HEK293T (cell line): ENCODE measurements around the gene STXBP5.

Experiments used
- CTCF ChIA-PET: fragments of 350-600 bp; formaldehyde crosslinking; extraction: SDS; loops from one replicate; lab custom pipeline; 2021; ENCODE audit warnings: antibody characterized with exemption, inconsistent platforms; lab: Yijun Ruan, JAX
- POLR2A ChIA-PET: fragments of 350-600 bp; formaldehyde crosslinking; extraction: SDS; loops from one replicate; lab custom pipeline; 2020; ENCODE audit warnings: antibody characterized with exemption, inconsistent platforms; lab: Yijun Ruan, JAX
- DNase-seq: peaks from one replicate; pipeline ENCODE4 v3.0.0; 2012; ENCODE audit warnings: mixed read lengths; ENCODE audit errors: extremely low spot score
- ARNT ChIP-seq: fragments of 450-650 bp; IDR thresholded peaks from 2 replicates; pipeline ENCODE4 v1.6.1; 2017; ENCODE audit warnings: mild to moderate bottlenecking
- BHLHE40 ChIP-seq: fragments of 450-650 bp; IDR thresholded peaks from 2 replicates; pipeline ENCODE4 v1.6.1; 2016; ENCODE audit warnings: mild to moderate bottlenecking, moderate library complexity, borderline replicate concordance
- CTBP1 ChIP-seq: fragments of 450-650 bp; IDR thresholded peaks from 2 replicates; pipeline ENCODE4 v1.6.1; 2016; ENCODE audit warnings: borderline replicate concordance
- ELF4 ChIP-seq: fragments of 450-650 bp; IDR thresholded peaks from 2 replicates; pipeline ENCODE4 v1.6.1; 2017; ENCODE audit warnings: antibody characterized with exemption
- FOXA1 ChIP-seq: fragments of 450-650 bp; IDR thresholded peaks from 2 replicates; pipeline ENCODE4 v1.6.1; 2016; ENCODE audit warnings: mild to moderate bottlenecking
- FOXK2 ChIP-seq: fragments of 450-650 bp; IDR thresholded peaks from 2 replicates; pipeline ENCODE4 v1.6.1; 2016; ENCODE audit warnings: mild to moderate bottlenecking
- FOXM1 ChIP-seq: fragments of 450-650 bp; IDR thresholded peaks from 2 replicates; pipeline ENCODE4 v1.6.1; 2017; ENCODE audit warnings: mild to moderate bottlenecking, borderline replicate concordance
- HDGF ChIP-seq: fragments of 450-650 bp; IDR thresholded peaks from 2 replicates; pipeline ENCODE4 v1.6.1; 2017; ENCODE audit warnings: antibody characterized with exemption, borderline replicate concordance
- L3MBTL2 ChIP-seq: fragments of 450-650 bp; conservative IDR thresholded peaks from 2 replicates; pipeline ENCODE4 v1.6.1; 2016; ENCODE audit warnings: mild to moderate bottlenecking
- LEF1 ChIP-seq: fragments of 450-650 bp; IDR thresholded peaks from 2 replicates; pipeline ENCODE4 v1.6.1; 2017; ENCODE audit warnings: mild to moderate bottlenecking, borderline replicate concordance
- NFRKB ChIP-seq: fragments of 450-650 bp; IDR thresholded peaks from 2 replicates; pipeline ENCODE4 v1.6.1; 2016; ENCODE audit warnings: mild to moderate bottlenecking, moderate library complexity
- SP1 ChIP-seq: fragments of 450-650 bp; IDR thresholded peaks from 2 replicates; pipeline ENCODE4 v1.6.1; 2017
- SUZ12 ChIP-seq: fragments of 450-650 bp; IDR thresholded peaks from 2 replicates; pipeline ENCODE4 v1.6.1; 2016; ENCODE audit warnings: mild to moderate bottlenecking
- TARDBP ChIP-seq: fragments of 450-650 bp; IDR thresholded peaks from 2 replicates; pipeline ENCODE4 v1.6.1; 2016
- ZNF384 ChIP-seq: fragments of 450-650 bp; IDR thresholded peaks from 2 replicates; pipeline ENCODE4 v1.6.1; 2016
- TF ChIP-seq, protein P1 (sequence below): fragments of 450-650 bp; IDR thresholded peaks from 2 replicates; pipeline ENCODE4 v1.6.1; 2016

Gene STXBP5

DNA sequence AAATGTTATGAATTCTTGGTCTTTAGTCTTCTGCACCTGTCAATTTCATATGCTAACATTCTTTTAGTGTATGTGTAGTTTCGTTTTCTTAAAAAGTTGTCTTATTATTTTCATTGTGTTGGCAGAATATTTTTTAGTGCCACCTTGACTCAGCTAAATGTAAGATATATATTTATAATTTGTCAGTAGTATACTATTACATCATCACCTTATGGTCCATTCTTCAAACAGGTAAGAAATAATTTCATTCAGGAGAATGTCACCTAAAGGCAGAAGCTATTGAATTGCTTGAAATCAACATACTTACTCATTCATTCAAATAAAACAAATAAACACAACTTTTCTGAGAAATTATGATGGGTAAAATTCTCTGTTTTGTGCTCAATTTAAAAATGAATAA, 3.5 kb upstream of the STXBP5 start:
- ChIA-PET CTCF (interaction anchor here (0.7 kb wide), 1 partner anchor 1906 kb away, joined by 3 read pairs; no protein-coding TSS in a partner anchor), POLR2A (no interaction called here)
- TF ChIP-seq FOXK2, result no peak
- TF ChIP-seq FOXA1, result no peak
- no peak for TF ChIP-seq HDGF
- TF ChIP-seq ARNT, result no peak
- TF ChIP-seq FOXM1, result no peak
- TF ChIP-seq LEF1, result no peak
- TF ChIP-seq ELF4, result no peak
- no peak for TF ChIP-seq SP1
- TF ChIP-seq BHLHE40, result no peak
- TF ChIP-seq TARDBP, result no peak
- no peak for TF ChIP-seq NFRKB
- TF ChIP-seq, protein P1, sequence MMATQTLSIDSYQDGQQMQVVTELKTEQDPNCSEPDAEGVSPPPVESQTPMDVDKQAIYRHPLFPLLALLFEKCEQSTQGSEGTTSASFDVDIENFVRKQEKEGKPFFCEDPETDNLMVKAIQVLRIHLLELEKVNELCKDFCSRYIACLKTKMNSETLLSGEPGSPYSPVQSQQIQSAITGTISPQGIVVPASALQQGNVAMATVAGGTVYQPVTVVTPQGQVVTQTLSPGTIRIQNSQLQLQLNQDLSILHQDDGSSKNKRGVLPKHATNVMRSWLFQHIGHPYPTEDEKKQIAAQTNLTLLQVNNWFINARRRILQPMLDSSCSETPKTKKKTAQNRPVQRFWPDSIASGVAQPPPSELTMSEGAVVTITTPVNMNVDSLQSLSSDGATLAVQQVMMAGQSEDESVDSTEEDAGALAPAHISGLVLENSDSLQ, result no peak
- no peak for TF ChIP-seq CTBP1
- TF ChIP-seq L3MBTL2, result no peak
- no peak for TF ChIP-seq ZNF384
- no peak for DNase-seq

DNA sequence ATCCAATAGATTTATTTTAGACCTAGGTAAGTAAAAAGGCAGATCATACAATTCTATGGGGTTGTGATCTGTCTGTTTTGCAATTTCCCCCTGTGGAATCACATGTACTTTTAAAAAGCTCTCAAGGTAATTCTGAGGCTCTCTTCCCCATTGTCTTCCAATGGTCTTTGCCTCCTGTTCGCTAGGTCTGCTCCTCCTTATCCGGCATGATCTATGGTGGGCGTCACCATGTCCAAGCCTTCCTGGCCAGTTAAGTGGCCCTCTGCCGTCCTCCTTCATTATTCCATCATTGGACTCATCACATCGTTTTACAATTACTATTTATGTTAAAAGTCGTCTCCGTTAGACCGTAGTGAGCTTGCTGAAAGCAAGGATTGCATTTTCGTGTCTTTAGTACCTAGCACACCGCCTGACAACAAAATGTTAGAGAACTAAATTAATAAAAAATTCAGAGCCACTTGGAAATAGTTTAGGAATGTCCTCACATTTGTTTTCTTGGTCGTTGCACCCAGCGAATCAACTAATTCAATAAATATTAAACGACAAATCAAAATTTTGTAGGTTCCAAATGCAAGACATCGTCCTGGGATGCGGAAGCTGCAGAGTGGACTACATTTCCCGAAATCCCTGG, 2.2 kb upstream of the STXBP5 start:
- ChIA-PET CTCF (no interaction called here), POLR2A (interaction anchor here (1.5 to 1.6 kb wide), 2 partner anchors 11 to 81 kb away, joined by 3 to 5 read pairs; no protein-coding TSS in a partner anchor)
- peak; percentile 47 for DNase-seq
- peak; percentile 88 for TF ChIP-seq ELF4
- TF ChIP-seq, protein P1, result no peak

DNA sequence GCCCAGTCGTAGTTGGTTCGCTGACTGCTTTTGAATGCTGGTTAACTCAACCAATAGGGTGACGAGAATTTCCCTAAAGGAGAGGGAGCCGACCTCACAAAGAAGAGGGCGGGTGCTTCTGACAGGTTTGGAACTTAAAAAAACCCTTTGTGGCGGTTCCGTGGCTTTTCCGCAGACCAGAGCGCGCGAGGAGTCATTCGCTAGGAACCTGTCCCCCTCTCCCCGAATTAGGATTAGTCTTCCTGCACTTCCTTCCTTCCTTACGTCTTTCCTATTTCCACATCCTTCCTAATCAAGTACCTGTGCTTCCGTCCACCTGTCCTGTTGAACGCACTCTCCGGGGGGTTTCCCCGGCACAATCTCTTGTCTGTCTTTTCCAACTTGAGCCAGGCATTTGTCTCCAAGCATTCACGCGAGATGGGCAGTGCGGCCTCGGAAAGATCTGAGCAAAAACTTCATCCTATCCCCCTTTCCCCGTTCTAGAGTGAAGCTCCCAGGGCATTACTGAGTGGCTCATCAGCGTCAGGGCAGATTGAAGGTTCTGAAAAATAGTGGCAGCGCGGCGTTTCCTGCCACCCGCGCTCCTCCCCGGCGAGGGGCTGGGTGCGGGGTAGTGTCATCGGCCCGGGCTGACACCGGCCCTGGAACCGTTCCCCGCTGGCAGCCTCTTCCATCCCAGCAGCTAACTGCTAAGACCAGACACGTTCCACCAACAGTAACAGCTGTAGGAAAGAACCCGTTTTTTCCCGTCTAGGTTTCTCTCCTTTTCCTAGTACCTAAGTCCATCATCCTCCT, 1.5 kb upstream of the STXBP5 start:
- CTCF ChIA-PET, result no interaction called here
- peak; percentile 93 for DNase-seq
- TF ChIP-seq SUZ12, result no peak
- no peak for TF ChIP-seq TARDBP
- no peak for TF ChIP-seq NFRKB
- no peak for TF ChIP-seq SP1
- TF ChIP-seq, protein P1, result peak; percentile 98
- no peak for TF ChIP-seq ARNT
- TF ChIP-seq BHLHE40, result no peak
- TF ChIP-seq CTBP1, result no peak
- TF ChIP-seq FOXK2, result no peak
- peak; percentile 81 for TF ChIP-seq ZNF384
- TF ChIP-seq LEF1, result no peak
- peak; percentile 32; the same call in 1 of the 2 replicates for TF ChIP-seq L3MBTL2
- no peak for TF ChIP-seq ELF4
- no peak for TF ChIP-seq HDGF
- no peak for TF ChIP-seq FOXM1
- TF ChIP-seq FOXA1, result no peak
- POLR2A ChIA-PET, result interaction anchor here (0.6 to 1.6 kb wide), 4 partner anchors 10 to 80 kb away, joined by 3 to 5 read pairs (median 3); no protein-coding TSS in a partner anchor

DNA sequence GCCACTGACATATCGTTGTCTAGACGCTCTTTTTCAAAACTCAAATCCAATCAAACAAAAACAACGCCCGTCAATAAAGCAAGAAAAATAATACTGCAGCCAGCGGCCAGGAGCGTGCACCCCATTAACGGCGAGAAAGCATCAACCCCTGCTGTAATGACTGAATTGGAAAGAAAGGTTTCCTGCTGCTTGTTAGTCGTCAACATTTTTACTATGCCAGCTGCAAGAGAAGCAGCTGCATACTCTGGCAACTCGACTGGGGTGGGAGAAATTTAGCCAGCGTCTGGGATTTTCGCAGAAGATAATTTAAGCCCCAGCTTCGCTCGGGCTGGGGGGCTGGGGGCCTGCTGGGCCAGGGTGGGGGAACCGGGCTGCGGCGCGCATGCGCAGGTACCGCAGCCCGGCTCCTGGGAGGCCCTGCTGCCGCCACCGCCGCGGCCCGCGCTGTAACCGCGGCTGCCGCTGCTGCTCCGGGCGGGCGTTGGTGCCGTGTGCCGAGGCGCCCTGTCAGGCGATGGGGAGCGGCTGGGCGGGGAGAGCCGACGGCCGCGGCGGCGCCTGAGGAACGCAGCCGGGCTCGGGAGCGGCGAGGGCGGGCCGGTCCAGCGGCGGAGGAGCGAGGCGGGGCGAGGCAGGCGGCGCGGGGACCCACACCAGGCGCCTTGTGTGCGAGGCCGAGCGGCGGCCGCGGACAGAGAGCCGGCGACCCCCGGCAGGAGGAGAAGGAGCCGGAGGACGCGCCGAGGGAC, 732 bp upstream of the STXBP5 start:
- CTCF ChIA-PET, result no interaction called here
- no peak for TF ChIP-seq ELF4
- TF ChIP-seq LEF1, result peak; percentile 60; the same call in 1 of the 2 replicates
- TF ChIP-seq SUZ12, result no peak
- TF ChIP-seq TARDBP, result no peak
- TF ChIP-seq FOXM1, result peak; percentile 86
- TF ChIP-seq L3MBTL2, result no peak
- POLR2A ChIA-PET, result interaction anchor here (0.6 to 1.6 kb wide), 4 partner anchors 10 to 79 kb away, joined by 3 to 5 read pairs (median 3); no protein-coding TSS in a partner anchor
- peak; percentile 86 for DNase-seq

DNA sequence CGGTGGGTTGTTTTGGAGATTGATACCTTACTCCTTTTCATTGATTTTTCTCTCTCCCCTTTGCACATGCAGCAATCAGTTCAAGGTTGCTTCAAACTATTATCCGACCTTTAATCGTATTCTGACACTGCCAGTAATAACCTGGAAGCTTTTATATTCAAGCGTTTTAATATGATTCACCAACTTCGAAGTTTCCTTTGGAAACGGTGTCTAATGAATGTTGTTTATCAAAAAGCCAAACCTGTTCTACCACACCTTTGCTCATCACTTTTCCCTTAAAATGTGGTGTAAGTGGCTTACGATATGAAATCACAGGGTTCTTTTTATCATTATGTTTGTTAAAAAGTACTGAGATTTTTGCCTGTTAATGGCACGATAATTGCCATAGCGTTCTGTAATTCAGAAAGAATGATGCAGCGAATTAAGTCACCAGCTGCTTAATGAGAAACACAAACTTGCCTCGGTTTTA, 660 bp downstream of the STXBP5 start:
- ChIA-PET CTCF (no interaction called here), POLR2A (no interaction called here)
- DNase-seq, result no peak
- TF ChIP-seq FOXK2, result no peak
- no peak for TF ChIP-seq SUZ12
- TF ChIP-seq, protein P1, result no peak
- TF ChIP-seq HDGF, result no peak
- TF ChIP-seq CTBP1, result no peak
- TF ChIP-seq BHLHE40, result no peak
- TF ChIP-seq ELF4, result no peak
- no peak for TF ChIP-seq FOXM1
- TF ChIP-seq FOXA1, result no peak
- TF ChIP-seq TARDBP, result no peak
